Muscle of leg (tissue), 11 donors: ENCODE measurements around the gene CRACR2A. TPM values are rescaled to one million over a fixed set of nuclear protein-coding genes. Genes with fewer than 3 reads are reported as not detected.
A peak's percentile ranks its signal among the peaks of the same experiment; 100 is the strongest.

Experiments used
- DNase-seq: peaks from one replicate; pipeline ENCODE4 v3.0.0; 2013
- H3K27ac ChIP-seq: one replicate; pipeline ENCODE4 v1.5.1; 2013; ENCODE audit warnings: mild to moderate bottlenecking, low read length, control low read depth
- H3K27me3 ChIP-seq: one replicate; pipeline ENCODE4 v1.6.1; 2013; ENCODE audit warnings: low read length; ENCODE audit not compliant: control insufficient read depth, insufficient read depth
- H3K36me3 ChIP-seq: one replicate; pipeline ENCODE4 v1.6.1; 2013; ENCODE audit warnings: low read length; ENCODE audit not compliant: control insufficient read depth, insufficient read depth
- H3K4me1 ChIP-seq: one replicate; pipeline ENCODE4 v1.6.1; 2013; ENCODE audit warnings: low read length; ENCODE audit not compliant: control insufficient read depth, insufficient read depth
- H3K4me3 ChIP-seq: one replicate; pipeline ENCODE4 v1.5.1; 2013; ENCODE audit warnings: low read length, control low read depth
- H3K9me3 ChIP-seq: replicated peaks from 2 replicates; pipeline ENCODE4 v1.6.1; 2013; ENCODE audit warnings: low read depth, low read length; ENCODE audit not compliant: control insufficient read depth
- WGBS: methylation state at CpG from one replicate; pipeline ENCODE4 v1.1.5; 2013; ENCODE audit warnings: missing lambda C conversion rate; ENCODE audit not compliant: insufficient coverage; 5-methylcytosine and 5-hydroxymethylcytosine counted together
- polyA plus RNA-seq, 8 donors: library from polyadenylated mRNA; unstranded; fragments of 120-200 nt; gene quantifications; one replicate each; pipeline versions ENCODE4 v1.2.1 to v1.2.3, GENCODE V29; 2013; ENCODE audit warnings: inconsistent platforms in 1 of 8, low replicate concordance in 1 of 8; ENCODE audit not compliant: insufficient read length in 8 of 8, insufficient read depth in 1 of 8
- total RNA-seq: library from RNA; stranded (reverse); fragments of 120-200 nt; gene quantifications from one replicate; pipeline ENCODE4 v1.2.4, GENCODE V29; 2013

CRACR2A gene
- total and polyA plus RNA-seq, 9 donors: 1.3 to 2.1 (median 1.5) TPM

- WGBS: 69% methylated on average over 8 of the region's 9 CpGs
- Histone ChIP-seq H3K9me3 (peaks cover 2% of the 10 kb centered on the region), H3K36me3 (no peaks in the 10 kb centered on the region), H3K4me3 (no peak overlapping the region), H3K27me3 (peaks cover 5% of the 10 kb centered on the region), H3K4me1 (peaks cover 11% of the 10 kb centered on the region), H3K27ac (no peak overlapping the region)
- no peak for DNase-seq
These were observed 145.7 kb downstream of the CRACR2A start for GRCh38 chr12:3607039-3607720.

- Histone ChIP-seq H3K27ac (no peak overlapping the region), H3K36me3 (no peaks in the 10 kb centered on the region), H3K4me1 (peaks cover 11% of the 10 kb centered on the region), H3K4me3 (no peak overlapping the region), H3K9me3 (peaks cover 2% of the 10 kb centered on the region), H3K27me3 (peaks cover 5% of the 10 kb centered on the region)
- no peak for DNase-seq
- 66% methylated on average over 7 of the region's 10 CpGs for WGBS
These were observed 146.8 kb downstream of the CRACR2A start for GRCh38 chr12:3606128-3606527.

- H3K27me3 ChIP-seq: peaks cover 7% of the 10 kb centered on the region
- H3K4me3 ChIP-seq: no peak overlapping the region
- no peak for DNase-seq
- H3K9me3 ChIP-seq: peaks cover 2% of the 10 kb centered on the region
- H3K4me1 ChIP-seq: peaks cover 11% of the 10 kb centered on the region
- H3K27ac ChIP-seq: no peak overlapping the region
- no peaks in the 10 kb centered on the region for H3K36me3 ChIP-seq
- 65% methylated on average over 6 of the region's 6 CpGs for WGBS
These were observed 147.2 kb downstream of the CRACR2A start for GRCh38 chr12:3605692-3606091.

- Histone ChIP-seq H3K27me3 (peaks cover 7% of the 10 kb centered on the region), H3K9me3 (peaks cover 2% of the 10 kb centered on the region), H3K27ac (no peak overlapping the region), H3K36me3 (no peaks in the 10 kb centered on the region), H3K4me1 (peaks cover 15% of the 10 kb centered on the region), H3K4me3 (no peak overlapping the region)
- DNase-seq: peak; percentile 36
- 9% methylated on average over 9 of the region's 13 CpGs for WGBS
These were observed 147.9 kb downstream of the CRACR2A start for GRCh38 chr12:3604748-3605586.

GRCh38 chr12:3604286-3604685 is 148.6 kb downstream of the CRACR2A start:
- no peak for DNase-seq
- Histone ChIP-seq H3K9me3 (peaks cover 2% of the 10 kb centered on the region), H3K36me3 (no peaks in the 10 kb centered on the region), H3K4me1 (peaks cover 15% of the 10 kb centered on the region), H3K4me3 (no peak overlapping the region), H3K27ac (no peak overlapping the region), H3K27me3 (peaks cover 7% of the 10 kb centered on the region)
- WGBS: 65% methylated on average over 6 of the region's 6 CpGs

- 61% methylated on average over 3 of the region's 7 CpGs for WGBS
- no peaks in the 10 kb centered on the region for H3K9me3 ChIP-seq
These were observed 149.3 kb downstream of the CRACR2A start for GRCh38 chr12:3603576-3603975.

GRCh38 chr12:3602488-3602887 is 150.4 kb downstream of the CRACR2A start:
- H3K9me3 ChIP-seq: no peaks in the 10 kb centered on the region
- DNase-seq: no peak
- WGBS: 66% methylated on average over 11 of the region's 11 CpGs
- H3K4me3 ChIP-seq: no peak overlapping the region
- H3K4me1 ChIP-seq: peaks cover 17% of the 10 kb centered on the region
- peaks cover 7% of the 10 kb centered on the region for H3K27me3 ChIP-seq
- H3K36me3 ChIP-seq: no peaks in the 10 kb centered on the region
- H3K27ac ChIP-seq: no peak overlapping the region

More at GRCh38 chr12:3603576-3603975, 149.3 kb downstream of the CRACR2A start:
- Histone ChIP-seq H3K4me3 (no peak overlapping the region), H3K4me1 (peaks cover 15% of the 10 kb centered on the region), H3K27me3 (peaks cover 7% of the 10 kb centered on the region), H3K27ac (no peak overlapping the region), H3K36me3 (no peaks in the 10 kb centered on the region)
- no peak for DNase-seq

- Histone ChIP-seq H3K36me3 (no peaks in the 10 kb centered on the region), H3K9me3 (no peaks in the 10 kb centered on the region), H3K27ac (no peak overlapping the region), H3K4me1 (peaks cover 20% of the 10 kb centered on the region), H3K27me3 (peaks cover 7% of the 10 kb centered on the region), H3K4me3 (no peak overlapping the region)
- 69% methylated on average over 20 of the region's 23 CpGs for WGBS
- DNase-seq: no peak
These were observed 151.3 kb downstream of the CRACR2A start for GRCh38 chr12:3601461-3602150.

- H3K4me1 ChIP-seq: peaks cover 20% of the 10 kb centered on the region
- H3K27ac ChIP-seq: no peak overlapping the region
- no peaks in the 10 kb centered on the region for H3K36me3 ChIP-seq
- no peak for DNase-seq
- WGBS: 100% methylated on average over 1 of the region's 7 CpGs
- peaks cover 7% of the 10 kb centered on the region for H3K27me3 ChIP-seq
- no peak overlapping the region for H3K4me3 ChIP-seq
- no peaks in the 10 kb centered on the region for H3K9me3 ChIP-seq
These were observed 152.0 kb downstream of the CRACR2A start for GRCh38 chr12:3600951-3601350.
